H1 (cell line): Measurements from ENCODE around the gene CRISPLD2. TPM values are rescaled to one million over a fixed set of nuclear protein-coding genes. Genes with fewer than 3 reads are reported as not detected.
A peak's percentile ranks its signal among the peaks of the same experiment; 100 is the strongest.

ENCODE experiments used
- CTCF ChIA-PET: fragments of 300-600 bp; sonication (Branson Sonifier 250); formaldehyde crosslinking; loops from one replicate; lab custom pipeline; 2021; ENCODE audit not compliant: partially characterized antibody; lab: Charles Lee
- POLR2A ChIA-PET: fragments of 300-600 bp; sonication (Branson Sonifier 250); formaldehyde crosslinking; loops from one replicate; lab custom pipeline; 2021; ENCODE audit warnings: inconsistent platforms; ENCODE audit not compliant: partially characterized antibody; lab: Charles Lee
- DNase-seq, 2 experiments: peaks; one replicate each; pipeline versions ENCODE4 v3.0.0 to v3.0.0-alpha.2; 2010 to 2022; ENCODE audit warnings: low spot score in 2 of 2, low read depth in 1 of 2, mixed read lengths in 1 of 2
- FAIRE-seq: peaks from 2 replicates; lab custom pipeline; 2011; peaks lifted over from hg19 to GRCh38; lab: Jason Lieb, UNC
- H2AFZ ChIP-seq: 2 replicates; pipeline ENCODE4 v1.8.1; 2012; ENCODE audit warnings: low read length, inconsistent platforms
- H2AK5ac ChIP-seq: 2 replicates; pipeline ENCODE4 v1.6.1; 2013; ENCODE audit warnings: low read depth, low read length
- H2BK120ac ChIP-seq: replicated peaks from 2 replicates; pipeline ENCODE3; 2013; ENCODE audit warnings: low read depth, low read length, inconsistent platforms
- H2BK12ac ChIP-seq: 2 replicates; pipeline ENCODE4 v1.6.1; 2013; ENCODE audit warnings: low read depth, low read length
- H2BK15ac ChIP-seq: 2 replicates; pipeline ENCODE4 v1.6.1; 2013; ENCODE audit warnings: low read length
- H2BK20ac ChIP-seq: 2 replicates; pipeline ENCODE4 v1.6.1; 2013; ENCODE audit warnings: low read length
- H2BK5ac ChIP-seq: 2 replicates; pipeline ENCODE4 v1.6.1; 2013; ENCODE audit warnings: low read depth, low read length
- H3K14ac ChIP-seq: 2 replicates; pipeline ENCODE4 v1.6.1; 2013; ENCODE audit warnings: inconsistent platforms; ENCODE audit not compliant: insufficient read length
- H3K18ac ChIP-seq: 2 replicates; pipeline ENCODE4 v1.6.1; 2013; ENCODE audit warnings: low read length; ENCODE audit errors: extremely low read depth
- H3K23ac ChIP-seq: 2 replicates; pipeline ENCODE4 v1.6.1; 2013; ENCODE audit warnings: inconsistent platforms; ENCODE audit not compliant: insufficient read length
- H3K23me2 ChIP-seq: 2 replicates; pipeline ENCODE4 v1.6.1; 2013; ENCODE audit warnings: low read depth, low read length
- H3K27ac ChIP-seq: 2 replicates; pipeline ENCODE4 v1.6.1; 2011; ENCODE audit warnings: low read depth, low read length, inconsistent platforms
- H3K27me3 ChIP-seq, 4 experiments: replicated peaks in 1 of 4; 1 replicate in 1 of 4; 2 replicates in 3 of 4; pipeline versions ENCODE4 v1.6.1 to v1.8.1; 2011 to 2013; ENCODE audit warnings: low read length in 3 of 4, mild to moderate bottlenecking in 3 of 4, inconsistent platforms in 2 of 4, mixed read lengths in 2 of 4, moderate library complexity in 1 of 4; ENCODE audit not compliant: control insufficient read depth in 3 of 4, insufficient read depth in 3 of 4; ENCODE audit errors: extremely low read depth in 1 of 4
- H3K36me3 ChIP-seq, 4 experiments: 2 replicates each; pipeline versions ENCODE4 v1.6.1 to v1.8.1; 2011 to 2013; ENCODE audit warnings: mild to moderate bottlenecking in 4 of 4, low read length in 3 of 4, moderate library complexity in 2 of 4, control low read depth in 1 of 4, inconsistent platforms in 1 of 4; ENCODE audit not compliant: insufficient read depth in 4 of 4, control insufficient read depth in 2 of 4
- H3K4ac ChIP-seq: replicated peaks from 2 replicates; pipeline ENCODE3; 2013; ENCODE audit warnings: low read length, low read depth, mixed read lengths, inconsistent platforms; ENCODE audit not compliant: insufficient read length
- H3K4me1 ChIP-seq, 4 experiments: replicated peaks in 1 of 4; 1 replicate in 1 of 4; 2 replicates in 3 of 4; pipeline versions ENCODE4 v1.6.1 to v1.8.1; 2011 to 2013; ENCODE audit warnings: low read length in 3 of 4, inconsistent platforms in 2 of 4, mixed read lengths in 1 of 4; ENCODE audit not compliant: insufficient read depth in 4 of 4, control insufficient read depth in 3 of 4
- H3K4me2 ChIP-seq, 2 experiments: 2 replicates each; pipeline versions ENCODE4 v1.6.1 to v1.8.1; 2011 to 2013; ENCODE audit warnings: low read depth in 2 of 2, low read length in 2 of 2, control low read depth in 1 of 2, inconsistent platforms in 1 of 2, mild to moderate bottlenecking in 1 of 2; ENCODE audit not compliant: insufficient read depth in 1 of 2
- H3K4me3 ChIP-seq, 4 experiments: fragments of 200-600, 300-600 bp in 1 of 4; sonication (generic), shearing (Covaris generic), sonication (Bioruptor Twin) in 1 of 4; 2 replicates each; pipeline versions ENCODE4 v1.5.1 to v1.8.1; 2011 to 2016; ENCODE audit warnings: low read length in 4 of 4, low read depth in 3 of 4, control low read depth in 2 of 4, inconsistent platforms in 2 of 4, mild to moderate bottlenecking in 2 of 4, mixed read lengths in 1 of 4, moderate library complexity in 1 of 4; ENCODE audit not compliant: insufficient read depth in 2 of 4; ENCODE audit errors: extremely low read depth in 1 of 4
- H3K56ac ChIP-seq: replicated peaks from 2 replicates; pipeline ENCODE3; 2013; ENCODE audit warnings: low read depth, mild to moderate bottlenecking, mixed read lengths, low read length, inconsistent platforms; ENCODE audit not compliant: insufficient read length
- H3K79me1 ChIP-seq: 2 replicates; pipeline ENCODE4 v1.6.1; 2013; ENCODE audit warnings: low read depth, low read length, control low read depth
- H3K79me2 ChIP-seq, 2 experiments: 2 replicates each; pipeline versions ENCODE4 v1.6.1 to v1.8.1; 2012 to 2013; ENCODE audit warnings: low read length in 2 of 2, mild to moderate bottlenecking in 2 of 2, inconsistent platforms in 1 of 2; ENCODE audit not compliant: insufficient read depth in 2 of 2, control insufficient read depth in 1 of 2
- H3K9ac ChIP-seq, 4 experiments: replicated peaks in 1 of 4; 1 replicate in 1 of 4; 2 replicates in 3 of 4; pipeline versions ENCODE4 v1.6.1 to v1.8.1; 2011 to 2013; ENCODE audit warnings: low read depth in 3 of 4, low read length in 3 of 4, control low read depth in 2 of 4, mild to moderate bottlenecking in 2 of 4, moderate library complexity in 2 of 4, inconsistent platforms in 1 of 4; ENCODE audit errors: extremely low read depth in 1 of 4
- H3K9me3 ChIP-seq, 2 experiments: 2 replicates each; pipeline versions ENCODE4 v1.6.1 to v1.8.1; 2012 to 2013; ENCODE audit warnings: mild to moderate bottlenecking in 2 of 2, moderate library complexity in 2 of 2, control low read depth in 1 of 2, inconsistent platforms in 1 of 2, low read depth in 1 of 2, low read length in 1 of 2, mixed read lengths in 1 of 2; ENCODE audit not compliant: insufficient read depth in 2 of 2
- H4K20me1 ChIP-seq, 2 experiments: replicated peaks in 1 of 2; 2 replicates each; pipeline versions ENCODE3 to v1.8.1; 2011 to 2013; ENCODE audit warnings: inconsistent platforms in 2 of 2, low read length in 2 of 2, mild to moderate bottlenecking in 1 of 2; ENCODE audit not compliant: insufficient read depth in 2 of 2, control insufficient read depth in 1 of 2
- H4K5ac ChIP-seq: 2 replicates; pipeline ENCODE4 v1.6.1; 2013; ENCODE audit warnings: low read length, low read depth, mixed read lengths, inconsistent platforms; ENCODE audit not compliant: insufficient read length
- H4K8ac ChIP-seq: 2 replicates; pipeline ENCODE4 v1.8.0; 2013; ENCODE audit warnings: mild to moderate bottlenecking, moderate library complexity, low read length, inconsistent platforms; ENCODE audit not compliant: insufficient read depth; ENCODE audit errors: extremely low read depth
- H4K91ac ChIP-seq: replicated peaks from 2 replicates; pipeline ENCODE3; 2013; ENCODE audit warnings: low read length, mixed read lengths, inconsistent platforms; ENCODE audit not compliant: insufficient read length
- KDM1A ChIP-seq: fragments of 200-600, 300-600 bp; sonication (generic); IDR thresholded peaks from 2 replicates; pipeline ENCODE4 v1.7.1; 2016; ENCODE audit warnings: mild to moderate bottlenecking, low read length, borderline replicate concordance
- NRF1 ChIP-seq: IDR thresholded peaks from 2 replicates; pipeline ENCODE4 v1.6.1; 2011; ENCODE audit warnings: mild to moderate bottlenecking, low read depth, low read length, improper control_type of control experiment
- WGBS, 2 experiments: shearing (Covaris generic) in 1 of 2; methylation state at CpG; one replicate each; pipeline versions ENCODE4 v1.1.6 to v1.1.7; 2013 to 2015; ENCODE audit warnings: low lambda C conversion rate in 2 of 2, mixed read lengths in 2 of 2, inconsistent platforms in 1 of 2, low coverage in 1 of 2, missing lambda C conversion rate in 1 of 2; ENCODE audit not compliant: insufficient replicate concordance in 2 of 2, insufficient coverage in 1 of 2, insufficient read length in 1 of 2; ENCODE audit errors: extremely low coverage in 1 of 2, missing lambda C conversion rate in 1 of 2; 5-methylcytosine and 5-hydroxymethylcytosine counted together
- polyA plus RNA-seq, 7 experiments: library from polyadenylated mRNA; depleted of rRNA in 3 of 7; stranded (reverse) in 5 of 7; unstranded in 2 of 7; fragments of >200 nt in 5 of 7; fragments of 200-250 nt in 2 of 7; gene quantifications; 1 replicate in 5 of 7; 2 replicates in 1 of 7; 4 replicates in 1 of 7; pipeline versions ENCODE4 v1.2.1 to v1.2.3, GENCODE V29; 2011 to 2013; ENCODE audit warnings: missing spikeins in 2 of 7, mixed read lengths in 2 of 7
- total RNA-seq: library from RNA; stranded (reverse); fragmentation: NEBNext Ultra II Directional; extraction: Animal tissue kit (Norgen Biotek cat#: 25700); gene quantifications from 2 replicates; pipeline ENCODE4 v1.2.1, GENCODE V29; 2021

The CRISPLD2 gene
- total and polyA plus RNA-seq, 2 of the 8 experiments (the other 6 are each of a cell fraction or from before 2014, with no cell fraction given), result 2.7 to 5.1 TPM

DNA sequence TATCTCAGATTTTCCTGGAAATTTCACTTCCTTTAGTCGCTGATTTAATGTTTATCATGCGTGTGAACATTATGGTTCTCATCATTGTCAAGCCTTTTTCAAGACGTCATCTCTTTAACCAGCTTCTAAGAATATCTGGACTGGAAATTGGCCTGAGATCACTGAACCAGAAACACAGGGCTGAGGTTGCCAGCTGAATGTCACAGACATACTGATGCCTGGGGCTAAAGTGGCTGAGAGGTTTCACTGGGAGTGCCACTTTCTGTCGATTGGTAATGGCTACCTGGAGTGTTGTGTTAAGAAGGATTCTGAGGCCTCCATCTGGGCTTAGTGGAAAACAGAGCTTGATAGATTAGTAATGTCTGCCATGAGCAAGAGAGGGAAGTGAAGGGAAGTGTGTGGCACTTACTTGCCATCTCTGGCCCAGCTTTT lies 54.2 kb downstream of the CRISPLD2 start:
- Histone ChIP-seq H3K79me1 (no peaks in the 10 kb centered on the region), H3K56ac (no peak overlapping the region), H3K36me3 (no peaks in the 10 kb centered on the region; a peak in 1 of 8 replicates), H4K91ac (no peak overlapping the region), H3K27ac (no peak overlapping the region), H3K14ac (no peak overlapping the region), H3K79me2 (no peaks in the 10 kb centered on the region), H2BK12ac (no peak overlapping the region), H2AK5ac (no peak overlapping the region), H3K4ac (no peak overlapping the region), H2AFZ (no peak overlapping the region), H3K9me3 (no peaks in the 10 kb centered on the region), H3K18ac (no peak overlapping the region), H3K4me3 (no peak overlapping the region), H3K4me2 (no peak overlapping the region), H3K27me3 (no peaks in the 10 kb centered on the region), H4K20me1 (peaks cover 0 to 1% of the 10 kb centered on the region in 2 experiments), H4K5ac (no peak overlapping the region), H4K8ac (no peak overlapping the region), H2BK20ac (no peak overlapping the region), H2BK15ac (no peak overlapping the region), H3K4me1 (peaks cover 0 to 3% (median 0%) of the 10 kb centered on the region in 4 experiments; a peak in 1 of 7 replicates), H3K23me2 (no peaks in the 10 kb centered on the region), H3K23ac (no peak overlapping the region), H2BK5ac (no peak overlapping the region), H3K9ac (no peak overlapping the region), H2BK120ac (no peak overlapping the region)
- WGBS, 2 experiments, result 87% methylated on average over 4 of the region's 4 CpGs; no CpG with 5 or more reads in 1 of the 2 experiments
- DNase-seq (no peak), FAIRE-seq (no peak)
- ChIA-PET POLR2A (no interaction called here), CTCF (interaction anchor here (1.6 kb wide), 1 partner anchor 79 kb away, joined by 5 read pairs; no protein-coding TSS in a partner anchor)
- TF ChIP-seq NRF1, result no peak
- 0 out of 2 replicates have a peak, but pooled peaks have one; percentile 29 for TF ChIP-seq KDM1A
